ENCODE results near the gene EPB41L4A.
"Not testable (repeated sequence)": the region's sequence is repeated elsewhere in the genome, so short reads cannot be mapped to it uniquely, and the experiment has no call there.

EPB41L4A gene

GRCh38 chr5:112228667-112229066 lies 190.4 kb downstream of the EPB41L4A start:
- Histone ChIP-seq H3K27ac (ENCODE audit: low read depth, low read length) (no peak overlapping the region), H3K9me3 (ENCODE audit: control insufficient read depth, insufficient read depth, low read length) (no peaks in the 10 kb centered on the region)

GRCh38 chr5:112227911-112228631 lies 191.0 kb downstream of the EPB41L4A start:
- Histone ChIP-seq H3K4me1 (ENCODE audit: control insufficient read depth, insufficient read depth, low read length) (peaks cover 30% of the 10 kb centered on the region), H3K27ac (ENCODE audit: low read depth, low read length) (no peak overlapping the region), H3K4me3 (ENCODE audit: low read depth, low read length) (no peak overlapping the region), H3K9ac (ENCODE audit: low read depth, low read length) (no peak overlapping the region), H3K27me3 (ENCODE audit: control insufficient read depth, insufficient read depth, low read length) (no peaks in the 10 kb centered on the region), H3K36me3 (ENCODE audit: control insufficient read depth, insufficient read depth, low read length) (no peaks in the 10 kb centered on the region), H3K9me3 (ENCODE audit: control insufficient read depth, insufficient read depth, low read length) (no peaks in the 10 kb centered on the region)

More at GRCh38 chr5:112228667-112229066, 190.4 kb downstream of the EPB41L4A start:
- no peak overlapping the region for H3K4me3 ChIP-seq (ENCODE audit: low read depth, low read length)
- no peak overlapping the region for H3K9ac ChIP-seq (ENCODE audit: low read depth, low read length)
- no peaks in the 10 kb centered on the region for H3K36me3 ChIP-seq (ENCODE audit: control insufficient read depth, insufficient read depth, low read length)
- no peaks in the 10 kb centered on the region for H3K27me3 ChIP-seq (ENCODE audit: control insufficient read depth, insufficient read depth, low read length)
- H3K4me1 ChIP-seq (ENCODE audit: control insufficient read depth, insufficient read depth, low read length) = peaks cover 30% of the 10 kb centered on the region

- H3K27me3 ChIP-seq (ENCODE audit: control insufficient read depth, insufficient read depth, low read length) = no peaks in the 10 kb centered on the region
- H3K9ac ChIP-seq (ENCODE audit: low read depth, low read length) = no peak overlapping the region
- no peaks in the 10 kb centered on the region for H3K9me3 ChIP-seq (ENCODE audit: control insufficient read depth, insufficient read depth, low read length)
- H3K4me1 ChIP-seq (ENCODE audit: control insufficient read depth, insufficient read depth, low read length) = peaks cover 30% of the 10 kb centered on the region
- no peak overlapping the region for H3K27ac ChIP-seq (ENCODE audit: low read depth, low read length)
- no peaks in the 10 kb centered on the region for H3K36me3 ChIP-seq (ENCODE audit: control insufficient read depth, insufficient read depth, low read length)
- H3K4me3 ChIP-seq (ENCODE audit: low read depth, low read length) = no peak overlapping the region; the same call in 1 of the 2 replicates
These were observed 192.9 kb downstream of the EPB41L4A start for GRCh38 chr5:112226215-112226614.

- H3K36me3 ChIP-seq (ENCODE audit: control insufficient read depth, insufficient read depth, low read length); H3K27me3 ChIP-seq (ENCODE audit: control insufficient read depth, insufficient read depth, low read length); H3K9ac ChIP-seq (ENCODE audit: low read depth, low read length); H3K4me3 ChIP-seq (ENCODE audit: low read depth, low read length); H3K9me3 ChIP-seq (ENCODE audit: control insufficient read depth, insufficient read depth, low read length); H3K27ac ChIP-seq (ENCODE audit: low read depth, low read length): not testable (repeated sequence)
- H3K4me1 ChIP-seq (ENCODE audit: control insufficient read depth, insufficient read depth, low read length) = peaks cover 19% of the 10 kb centered on the region
These were observed 196.1 kb downstream of the EPB41L4A start for GRCh38 chr5:112222997-112223396.

GRCh38 chr5:112221128-112221527 lies 197.9 kb downstream of the EPB41L4A start:
- H3K9me3 ChIP-seq (ENCODE audit: control insufficient read depth, insufficient read depth, low read length) = no peaks in the 10 kb centered on the region
- H3K4me3 ChIP-seq (ENCODE audit: low read depth, low read length) = no peak overlapping the region
- H3K9ac ChIP-seq (ENCODE audit: low read depth, low read length) = no peak overlapping the region
- H3K27ac ChIP-seq (ENCODE audit: low read depth, low read length) = no peak overlapping the region
- peaks cover 11% of the 10 kb centered on the region for H3K4me1 ChIP-seq (ENCODE audit: control insufficient read depth, insufficient read depth, low read length)
- no peaks in the 10 kb centered on the region for H3K27me3 ChIP-seq (ENCODE audit: control insufficient read depth, insufficient read depth, low read length)
- no peaks in the 10 kb centered on the region for H3K36me3 ChIP-seq (ENCODE audit: control insufficient read depth, insufficient read depth, low read length)

GRCh38 chr5:112219000-112219399 lies 200.1 kb downstream of the EPB41L4A start:
- no peak overlapping the region for H3K27ac ChIP-seq (ENCODE audit: low read depth, low read length)
- peaks cover 4% of the 10 kb centered on the region; the same call in 1 of the 2 replicates for H3K4me1 ChIP-seq (ENCODE audit: control insufficient read depth, insufficient read depth, low read length)
- H3K9ac ChIP-seq (ENCODE audit: low read depth, low read length) = no peak overlapping the region
- H3K4me3 ChIP-seq (ENCODE audit: low read depth, low read length) = no peak overlapping the region
- H3K9me3 ChIP-seq (ENCODE audit: control insufficient read depth, insufficient read depth, low read length) = no peaks in the 10 kb centered on the region
- no peaks in the 10 kb centered on the region for H3K36me3 ChIP-seq (ENCODE audit: control insufficient read depth, insufficient read depth, low read length)
- no peaks in the 10 kb centered on the region for H3K27me3 ChIP-seq (ENCODE audit: control insufficient read depth, insufficient read depth, low read length)

GRCh38 chr5:112217843-112218579 lies 201.1 kb downstream of the EPB41L4A start:
- Histone ChIP-seq H3K9me3 (ENCODE audit: control insufficient read depth, insufficient read depth, low read length) (no peaks in the 10 kb centered on the region), H3K27me3 (ENCODE audit: control insufficient read depth, insufficient read depth, low read length) (no peaks in the 10 kb centered on the region), H3K4me1 (ENCODE audit: control insufficient read depth, insufficient read depth, low read length) (peaks cover 4% of the 10 kb centered on the region; the same call in 1 of the 2 replicates), H3K4me3 (ENCODE audit: low read depth, low read length) (no peak overlapping the region), H3K36me3 (ENCODE audit: control insufficient read depth, insufficient read depth, low read length) (no peaks in the 10 kb centered on the region), H3K9ac (ENCODE audit: low read depth, low read length) (no peak overlapping the region), H3K27ac (ENCODE audit: low read depth, low read length) (no peak overlapping the region)

- no peak overlapping the region for H3K9ac ChIP-seq (ENCODE audit: low read depth, low read length)
- no peak overlapping the region for H3K4me3 ChIP-seq (ENCODE audit: low read depth, low read length)
- peaks cover 4% of the 10 kb centered on the region; the same call in 1 of the 2 replicates for H3K4me1 ChIP-seq (ENCODE audit: control insufficient read depth, insufficient read depth, low read length)
- H3K27ac ChIP-seq (ENCODE audit: low read depth, low read length) = no peak overlapping the region
- H3K27me3 ChIP-seq (ENCODE audit: control insufficient read depth, insufficient read depth, low read length) = no peaks in the 10 kb centered on the region
- H3K9me3 ChIP-seq (ENCODE audit: control insufficient read depth, insufficient read depth, low read length) = no peaks in the 10 kb centered on the region
- H3K36me3 ChIP-seq (ENCODE audit: control insufficient read depth, insufficient read depth, low read length) = no peaks in the 10 kb centered on the region
These were observed 202.9 kb downstream of the EPB41L4A start for GRCh38 chr5:112216140-112216539.

GRCh38 chr5:112210430-112211005 lies 208.6 kb downstream of the EPB41L4A start:
- Histone ChIP-seq H3K36me3 (ENCODE audit: control insufficient read depth, insufficient read depth, low read length) (no peaks in the 10 kb centered on the region), H3K9ac (ENCODE audit: low read depth, low read length) (no peak overlapping the region), H3K27ac (ENCODE audit: low read depth, low read length) (no peak overlapping the region), H3K4me3 (ENCODE audit: low read depth, low read length) (no peak overlapping the region), H3K4me1 (ENCODE audit: control insufficient read depth, insufficient read depth, low read length) (peaks cover 16% of the 10 kb centered on the region), H3K27me3 (ENCODE audit: control insufficient read depth, insufficient read depth, low read length) (no peaks in the 10 kb centered on the region), H3K9me3 (ENCODE audit: control insufficient read depth, insufficient read depth, low read length) (no peaks in the 10 kb centered on the region)

GRCh38 chr5:112208699-112209615 lies 210.1 kb downstream of the EPB41L4A start:
- Histone ChIP-seq H3K9ac (ENCODE audit: low read depth, low read length) (no peak overlapping the region), H3K4me3 (ENCODE audit: low read depth, low read length) (no peak overlapping the region), H3K27ac (ENCODE audit: low read depth, low read length) (no peak overlapping the region), H3K9me3 (ENCODE audit: control insufficient read depth, insufficient read depth, low read length) (no peaks in the 10 kb centered on the region), H3K4me1 (ENCODE audit: control insufficient read depth, insufficient read depth, low read length) (peaks cover 31% of the 10 kb centered on the region), H3K36me3 (ENCODE audit: control insufficient read depth, insufficient read depth, low read length) (no peaks in the 10 kb centered on the region), H3K27me3 (ENCODE audit: control insufficient read depth, insufficient read depth, low read length) (no peaks in the 10 kb centered on the region)

Measured in HUES48 (cell line).